ENCODE results near the gene GRPR.
"Not testable (repeated sequence)": the region's sequence is repeated elsewhere in the genome, so short reads cannot be mapped to it uniquely, and the experiment has no call there.

GRPR gene

DNA sequence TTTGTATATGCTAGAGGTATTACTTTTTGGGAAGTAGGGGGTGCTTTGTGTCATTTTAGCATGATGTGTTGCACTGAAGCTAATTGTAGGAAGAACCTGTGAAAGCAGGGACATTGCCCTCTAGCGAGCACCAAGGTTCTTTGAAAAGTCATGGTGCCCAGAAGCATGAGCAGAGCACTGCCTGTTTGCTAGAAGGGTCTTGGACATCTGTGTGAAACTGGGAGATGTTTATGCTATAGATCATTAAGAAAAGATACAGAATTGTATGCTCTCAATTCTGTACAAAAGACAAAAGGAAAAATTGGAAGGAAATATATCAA lies 14.7 kb downstream of the GRPR start:
- DNase-seq, result no peak

DNA sequence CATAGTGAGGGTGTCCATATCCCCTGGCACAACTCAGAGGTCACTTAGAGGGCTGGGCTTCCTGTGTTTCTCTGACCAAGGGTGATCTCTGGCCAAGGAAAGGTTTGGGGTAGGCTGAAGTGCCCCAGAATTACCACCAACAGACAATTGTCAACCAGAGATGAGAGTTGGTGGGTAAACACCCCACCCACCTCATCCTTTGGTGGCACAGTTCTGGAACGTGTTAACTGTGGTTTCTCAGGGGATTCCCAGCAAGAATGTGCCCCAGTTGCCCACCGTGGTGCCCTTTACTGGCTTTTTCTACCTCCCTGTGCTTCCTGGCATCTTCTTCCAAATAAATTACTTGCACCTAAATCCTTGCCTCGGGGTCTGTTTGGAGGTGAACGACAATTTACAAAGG lies 17.1 kb downstream of the GRPR start:
- DNase-seq, result no peak

DNA sequence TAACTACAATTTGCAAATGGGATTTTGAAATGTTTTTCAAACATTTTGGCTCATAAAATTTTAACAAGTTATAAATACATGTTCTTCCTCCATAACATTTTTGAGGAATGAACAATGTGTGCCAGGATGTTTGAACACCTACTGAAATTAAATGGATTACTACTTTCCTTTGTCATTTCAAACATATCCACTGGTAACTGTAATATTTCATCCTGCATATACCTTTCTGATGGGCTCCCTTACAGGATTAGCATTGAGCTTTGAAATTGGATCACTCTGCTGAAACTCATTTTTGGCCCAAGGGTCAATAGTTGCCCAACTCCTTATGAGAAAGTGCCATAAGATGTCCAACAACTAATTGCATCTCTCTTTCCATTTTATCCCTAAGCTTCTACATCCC lies 17.6 kb downstream of the GRPR start:
- no peak for DNase-seq

- no peak for DNase-seq
These were observed 18.3 kb downstream of the GRPR start for GRCh38 chrX:16141422-16142245.

- DNase-seq, result no peak
These were observed 18.8 kb downstream of the GRPR start for GRCh38 chrX:16142246-16142558.

GRCh38 chrX:16143968-16144367 lies 20.6 kb downstream of the GRPR start:
- no peak for DNase-seq

GRCh38 chrX:16144420-16144819 lies 21.1 kb downstream of the GRPR start:
- DNase-seq, result no peak

- DNase-seq, result not testable (repeated sequence)
These were observed 21.7 kb downstream of the GRPR start for GRCh38 chrX:16145093-16145492.

DNA sequence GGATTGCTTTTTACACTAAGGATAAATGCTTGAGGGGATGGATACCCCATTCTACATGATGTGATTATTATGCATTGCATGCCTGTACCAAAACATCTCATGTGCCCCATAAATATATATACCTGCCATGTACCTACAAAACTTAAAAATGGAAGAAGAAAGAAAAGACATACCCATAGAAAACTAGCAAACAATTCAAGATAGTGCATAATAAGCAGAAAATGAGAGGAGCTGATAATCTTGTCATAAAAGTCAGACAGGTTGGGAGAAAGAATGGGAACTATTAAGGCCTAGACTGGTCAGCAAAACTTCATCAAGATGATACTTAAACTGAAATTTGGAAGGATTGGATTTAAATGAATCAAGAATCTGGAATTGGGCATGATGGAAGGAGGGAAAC lies 22.3 kb downstream of the GRPR start:
- no peak for DNase-seq

GRCh38 chrX:16148896-16149295 lies 25.5 kb downstream of the GRPR start:
- DNase-seq, result no peak

DNA sequence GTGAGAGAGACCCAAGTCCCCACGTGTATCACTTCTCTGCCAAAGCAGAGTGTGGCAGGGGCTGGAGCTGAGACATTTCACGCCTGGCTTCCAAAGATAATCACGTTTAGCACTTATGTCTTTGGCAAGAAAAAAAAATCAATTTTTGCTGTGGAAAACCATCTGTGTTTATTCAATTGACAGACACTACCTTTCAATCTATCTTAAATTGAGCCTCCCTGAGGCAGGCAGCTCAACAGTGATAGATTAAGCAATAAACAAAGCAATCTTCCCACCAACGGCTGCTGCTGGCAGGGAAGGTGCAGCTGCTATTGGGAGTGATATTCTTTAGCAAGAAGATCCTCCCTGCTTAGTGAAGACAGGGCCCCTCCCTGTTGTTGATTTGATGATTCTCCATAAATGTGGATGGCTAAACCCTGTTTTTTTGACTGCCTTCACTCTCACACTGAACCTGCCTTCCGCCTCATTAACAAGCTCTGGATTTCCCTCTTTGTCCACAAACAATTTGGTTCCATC lies 32.3 kb downstream of the GRPR start:
- DNase-seq, result no peak

GRCh38 chrX:16156692-16157331 lies 33.4 kb downstream of the GRPR start:
- DNase-seq, result no peak

DNA sequence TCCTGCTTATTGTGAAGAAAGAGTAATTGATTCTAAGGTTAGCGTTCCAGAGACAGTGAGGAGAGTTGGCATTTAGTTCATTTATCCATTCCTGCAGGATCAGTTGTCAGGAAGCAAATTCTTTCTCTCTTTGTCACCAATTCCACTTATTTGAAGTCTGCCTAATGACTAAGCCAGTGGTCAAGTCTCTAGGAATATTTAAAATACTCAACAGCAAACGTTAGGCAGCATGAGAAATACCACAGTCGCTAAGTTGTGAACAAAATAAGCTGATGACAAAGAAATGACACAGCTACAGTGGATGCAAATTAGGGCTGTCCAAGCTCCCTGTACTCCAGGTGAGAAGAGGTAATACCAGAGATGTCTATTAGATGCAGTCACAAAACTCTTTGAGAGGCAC lies 37.4 kb downstream of the GRPR start:
- DNase-seq, result no peak

DNA sequence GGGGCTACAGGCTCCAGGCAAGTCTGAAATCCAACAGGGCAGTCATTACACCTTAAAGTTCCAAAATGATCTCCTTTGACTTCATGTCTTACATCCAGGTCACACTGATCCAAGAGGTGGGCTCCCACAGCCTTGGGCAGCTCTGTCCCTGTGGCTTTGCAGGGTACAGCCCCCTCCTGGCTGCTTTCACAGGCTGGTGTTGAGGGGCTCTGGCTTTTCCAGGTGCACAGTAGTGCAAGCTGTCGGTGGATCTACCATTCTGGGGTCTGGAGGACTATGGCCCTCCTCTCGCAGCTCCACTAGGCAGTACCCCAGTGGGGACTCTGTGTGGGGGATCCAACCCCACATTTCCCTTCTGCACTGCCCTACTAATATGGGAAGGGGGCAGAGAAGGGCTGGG lies 37.8 kb downstream of the GRPR start:
- not testable (repeated sequence) for DNase-seq

GRCh38 chrX:16162391-16162790 lies 39.0 kb downstream of the GRPR start:
- no peak for DNase-seq

DNA sequence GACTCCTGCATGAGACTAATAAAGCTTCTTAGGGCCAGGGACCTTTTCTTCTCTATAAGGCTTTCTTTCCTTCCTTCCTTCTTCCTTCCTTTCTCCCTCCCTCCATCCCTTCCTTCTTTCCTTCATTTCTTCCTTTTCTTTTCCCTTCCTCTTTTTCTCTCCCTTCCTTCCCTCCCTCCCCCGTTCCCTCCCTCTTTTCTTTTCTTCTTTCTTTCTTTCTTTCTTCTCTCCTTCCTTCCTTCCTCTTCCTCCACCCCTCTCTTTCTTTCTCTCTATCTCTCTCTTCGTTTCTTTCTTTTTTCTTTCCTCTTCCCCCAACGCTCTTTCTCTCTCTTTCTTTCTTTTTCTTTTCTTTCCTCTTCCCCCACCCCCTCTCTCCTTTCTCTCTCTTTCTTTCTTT lies 41.4 kb downstream of the GRPR start:
- no peak for DNase-seq

DNA sequence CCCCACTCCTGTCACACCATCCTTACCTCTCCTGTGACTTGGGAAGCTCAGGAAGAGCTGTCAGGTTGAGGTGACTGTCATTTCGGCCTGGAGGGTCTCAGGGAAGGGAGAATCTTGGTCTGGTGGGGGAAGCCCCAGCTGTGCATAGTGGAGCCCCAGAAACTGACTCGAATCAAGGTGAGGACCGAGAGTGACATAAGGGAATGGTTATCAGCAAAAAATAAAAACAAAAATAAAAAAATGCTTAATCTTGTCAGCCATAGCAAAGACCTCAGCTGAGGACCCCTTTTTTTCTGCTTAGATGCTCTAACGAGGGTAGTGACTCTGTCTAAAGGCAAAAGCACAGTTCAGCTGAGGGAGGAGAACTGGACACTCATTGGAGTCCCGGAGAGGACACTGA lies 43.8 kb downstream of the GRPR start, which contains the start of gene MAGEB17:
Gene MAGEB17 (plus strand): TSS at position 301 of the 400 bp plus-strand sequence. CDS start 2,902 bp downstream, outside the sequence.
- DNase-seq, result no peak

DNA sequence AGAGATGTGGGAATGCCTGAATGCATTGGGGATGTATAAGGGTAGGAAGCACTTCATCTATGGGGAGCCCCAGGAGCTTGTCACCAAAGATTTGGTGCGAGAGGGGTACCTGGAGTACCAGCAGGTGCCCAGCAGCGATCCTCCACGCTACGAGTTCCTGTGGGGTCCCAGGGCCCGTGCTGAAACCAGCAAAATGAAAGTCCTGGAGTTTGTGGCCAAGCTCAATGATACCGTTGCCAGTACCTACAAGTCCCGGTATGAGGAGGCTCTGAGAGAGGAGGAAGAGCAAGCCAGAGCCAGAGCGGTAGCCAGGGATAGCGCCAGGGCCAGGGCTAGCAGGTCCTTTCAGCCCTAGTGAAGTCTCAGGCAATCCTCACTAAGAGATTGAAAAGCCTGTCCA lies 47.7 kb downstream of the GRPR start:
- DNase-seq, result no peak

DNA sequence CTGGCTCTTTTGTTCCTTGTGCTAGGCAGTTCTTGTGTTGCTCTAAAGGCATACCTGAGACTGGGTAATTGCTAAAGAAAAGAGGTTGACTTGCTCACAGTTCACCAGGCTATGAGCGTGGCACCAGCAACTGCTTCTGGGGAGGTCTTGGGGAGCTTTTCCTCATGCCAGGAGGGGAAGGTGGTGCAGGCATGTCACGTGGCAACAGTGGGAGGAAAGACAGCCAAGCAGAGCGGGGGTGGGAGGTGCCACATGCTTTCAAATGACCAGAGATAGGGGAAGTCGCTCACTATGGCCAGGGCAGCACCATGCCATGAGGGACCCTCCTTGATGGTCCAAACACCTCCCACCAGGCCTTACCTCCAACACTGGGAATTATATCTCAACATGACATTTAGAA lies 48.6 kb downstream of the GRPR start:
- no peak for DNase-seq

- no peak for DNase-seq
These were observed 49.0 kb downstream of the GRPR start for GRCh38 chrX:16172391-16172790.

DNA sequence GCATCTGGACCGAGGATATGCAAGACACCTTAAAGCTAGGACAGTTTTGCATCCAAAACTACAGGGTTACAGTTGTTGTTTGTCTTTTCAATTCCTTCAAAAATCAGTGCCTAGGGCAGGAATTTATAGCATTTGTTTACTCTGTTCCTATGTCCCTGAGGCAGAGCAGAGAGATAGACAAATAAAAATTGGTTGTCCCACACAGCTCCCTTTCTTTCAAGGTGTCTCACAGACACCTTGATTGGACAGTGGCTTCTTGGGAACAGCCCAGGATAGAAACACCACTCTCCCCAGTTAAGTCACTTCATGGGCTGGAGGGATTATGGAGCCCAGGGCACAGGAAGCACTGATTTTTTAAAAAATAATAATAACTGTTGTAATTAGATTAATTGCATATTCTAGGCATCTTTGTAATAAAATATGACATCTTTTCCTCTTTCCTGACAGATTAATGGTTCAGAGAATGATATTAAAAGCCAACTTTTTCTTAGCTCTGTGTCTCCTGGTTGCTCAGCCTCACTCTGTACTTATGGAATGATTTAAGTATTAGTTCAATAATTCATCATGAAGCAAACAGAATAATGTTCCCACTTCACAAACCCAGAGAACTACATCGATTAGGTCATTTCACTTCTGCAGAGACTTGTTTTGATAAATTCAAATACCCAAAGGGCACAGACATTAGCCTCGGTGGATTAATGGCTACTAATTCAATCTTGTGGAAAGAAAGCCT lies 52.1 kb downstream of the GRPR start:
- no peak for DNase-seq

DNA sequence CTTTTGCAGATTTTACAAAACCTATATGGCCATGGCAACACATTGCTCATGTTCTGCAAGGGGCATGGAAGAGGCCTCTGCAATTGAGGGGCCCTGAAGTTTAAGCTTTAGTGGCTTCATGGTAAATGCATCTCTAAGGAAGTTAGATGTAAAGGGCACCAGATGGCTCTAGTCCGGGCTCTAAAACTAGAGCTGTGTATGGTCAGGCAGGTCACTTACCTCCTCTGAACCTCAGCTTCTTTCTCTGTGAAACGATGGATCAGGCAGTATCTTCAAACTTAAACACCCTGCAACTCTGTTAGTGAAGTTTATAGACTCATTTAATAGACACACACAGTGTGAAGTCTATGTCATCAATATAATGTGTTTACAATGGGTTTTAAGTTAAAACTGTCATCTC lies 53.9 kb downstream of the GRPR start:
- no peak for DNase-seq

- DNase-seq, result not testable (repeated sequence)
These were observed 60.5 kb downstream of the GRPR start for GRCh38 chrX:16183843-16184242.

- no peak for DNase-seq
These were observed 62.4 kb downstream of the GRPR start for GRCh38 chrX:16185725-16186136.

Measured in activated gamma-delta T cell treated with Interleukin-2 at 50 U/mL for 16 hours (primary cell).